Measurements from ENCODE around the gene SMAD3.

Gene SMAD3

GRCh38 chr15:67091980-67092677 is 26.7 kb downstream of the SMAD3 start:
- no peak overlapping the region for H3K9ac ChIP-seq (ENCODE audit: low read length)
- H3K4me1 ChIP-seq (ENCODE audit: control insufficient read depth, low read depth, low read length): peaks cover 31% of the 10 kb centered on the region
- no CpG with 5 or more reads among the region's 7 CpGs for WGBS (ENCODE audit: extremely low coverage, insufficient coverage, low lambda C conversion rate)
- no peak overlapping the region for H3K4me3 ChIP-seq (ENCODE audit: low read length)
- no peak overlapping the region for H2AK5ac ChIP-seq (ENCODE audit: low read length)
- H3K27me3 ChIP-seq (ENCODE audit: insufficient read depth, low read length, poor library complexity): no peaks in the 10 kb centered on the region
- no peak overlapping the region for H2BK5ac ChIP-seq (ENCODE audit: low read length)
- H3K27ac ChIP-seq (ENCODE audit: low read depth, low read length): no peak overlapping the region
- no peak overlapping the region for H4K8ac ChIP-seq (ENCODE audit: low read depth, low read length)
- H2BK120ac ChIP-seq (ENCODE audit: low read depth, low read length): peak overlapping the region; percentile 21
- H3K79me1 ChIP-seq (ENCODE audit: low read length): peaks cover 15% of the 10 kb centered on the region
- H2BK15ac ChIP-seq (replicated peaks; ENCODE audit: low read depth): no peak overlapping the region
- H3K56ac ChIP-seq (ENCODE audit: low read length): peak overlapping the region; percentile 2
- H3K4ac ChIP-seq (ENCODE audit: low read depth, low read length): no peak overlapping the region
- H3K18ac ChIP-seq (ENCODE audit: low read length): peak overlapping the region; percentile 60
- DNase-seq: peak; percentile 51
- H3K23ac ChIP-seq (ENCODE audit: low read length): no peak overlapping the region
- peaks cover 8% of the 10 kb centered on the region for H3K79me2 ChIP-seq (ENCODE audit: control insufficient read depth, insufficient read depth, low read length)
- H4K5ac ChIP-seq (ENCODE audit: low read length): no peak overlapping the region
- no peak overlapping the region for H3K4me2 ChIP-seq (ENCODE audit: low read length)
- no peaks in the 10 kb centered on the region for H3K36me3 ChIP-seq (ENCODE audit: control insufficient read depth, insufficient read depth, low read length)

GRCh38 chr15:67092752-67093503 is 27.5 kb downstream of the SMAD3 start:
- WGBS (ENCODE audit: extremely low coverage, insufficient coverage, low lambda C conversion rate): no CpG with 5 or more reads among the region's 9 CpGs
- Histone ChIP-seq H2BK120ac (ENCODE audit: low read depth, low read length) (no peak overlapping the region), H3K27ac (ENCODE audit: low read depth, low read length) (no peak overlapping the region), H3K4me1 (ENCODE audit: control insufficient read depth, low read depth, low read length) (peaks cover 26% of the 10 kb centered on the region), H2BK5ac (ENCODE audit: low read length) (no peak overlapping the region), H3K4me2 (ENCODE audit: low read length) (no peak overlapping the region), H3K4ac (ENCODE audit: low read depth, low read length) (no peak overlapping the region), H4K5ac (ENCODE audit: low read length) (no peak overlapping the region), H2BK15ac (replicated peaks; ENCODE audit: low read depth) (no peak overlapping the region), H3K79me2 (ENCODE audit: control insufficient read depth, insufficient read depth, low read length) (peaks cover 8% of the 10 kb centered on the region), H3K4me3 (ENCODE audit: low read length) (no peak overlapping the region), H2AK5ac (ENCODE audit: low read length) (no peak overlapping the region), H4K8ac (ENCODE audit: low read depth, low read length) (no peak overlapping the region), H3K56ac (ENCODE audit: low read length) (no peak overlapping the region), H3K9ac (ENCODE audit: low read length) (no peak overlapping the region), H3K18ac (ENCODE audit: low read length) (no peak overlapping the region), H3K27me3 (ENCODE audit: insufficient read depth, low read length, poor library complexity) (no peaks in the 10 kb centered on the region), H3K36me3 (ENCODE audit: control insufficient read depth, insufficient read depth, low read length) (no peaks in the 10 kb centered on the region), H3K79me1 (ENCODE audit: low read length) (peaks cover 16% of the 10 kb centered on the region), H3K23ac (ENCODE audit: low read length) (no peak overlapping the region)
- DNase-seq: no peak

GRCh38 chr15:67093504-67093862 is 28.1 kb downstream of the SMAD3 start:
- Histone ChIP-seq H4K5ac (ENCODE audit: low read length) (no peak overlapping the region), H3K4ac (ENCODE audit: low read depth, low read length) (no peak overlapping the region), H3K36me3 (ENCODE audit: control insufficient read depth, insufficient read depth, low read length) (no peaks in the 10 kb centered on the region), H2BK15ac (replicated peaks; ENCODE audit: low read depth) (no peak overlapping the region), H3K9ac (ENCODE audit: low read length) (no peak overlapping the region), H4K8ac (ENCODE audit: low read depth, low read length) (no peak overlapping the region), H3K18ac (ENCODE audit: low read length) (no peak overlapping the region), H3K4me2 (ENCODE audit: low read length) (no peak overlapping the region), H3K4me3 (ENCODE audit: low read length) (no peak overlapping the region), H3K27me3 (ENCODE audit: insufficient read depth, low read length, poor library complexity) (no peaks in the 10 kb centered on the region), H2BK5ac (ENCODE audit: low read length) (no peak overlapping the region), H2AK5ac (ENCODE audit: low read length) (no peak overlapping the region), H3K79me1 (ENCODE audit: low read length) (peaks cover 17% of the 10 kb centered on the region), H3K23ac (ENCODE audit: low read length) (no peak overlapping the region), H3K56ac (ENCODE audit: low read length) (no peak overlapping the region), H3K4me1 (ENCODE audit: control insufficient read depth, low read depth, low read length) (peaks cover 21% of the 10 kb centered on the region), H3K79me2 (ENCODE audit: control insufficient read depth, insufficient read depth, low read length) (peaks cover 8% of the 10 kb centered on the region), H3K27ac (ENCODE audit: low read depth, low read length) (no peak overlapping the region), H2BK120ac (ENCODE audit: low read depth, low read length) (no peak overlapping the region)
- no CpG with 5 or more reads among the region's 7 CpGs for WGBS (ENCODE audit: extremely low coverage, insufficient coverage, low lambda C conversion rate)
- DNase-seq: no peak

- Histone ChIP-seq H2BK5ac (ENCODE audit: low read length) (no peak overlapping the region), H2BK120ac (ENCODE audit: low read depth, low read length) (no peak overlapping the region), H4K5ac (ENCODE audit: low read length) (no peak overlapping the region), H3K23ac (ENCODE audit: low read length) (no peak overlapping the region), H4K8ac (ENCODE audit: low read depth, low read length) (no peak overlapping the region), H3K56ac (ENCODE audit: low read length) (no peak overlapping the region), H2BK15ac (replicated peaks; ENCODE audit: low read depth) (no peak overlapping the region), H2AK5ac (ENCODE audit: low read length) (no peak overlapping the region), H3K79me1 (ENCODE audit: low read length) (peaks cover 19% of the 10 kb centered on the region), H3K9ac (ENCODE audit: low read length) (no peak overlapping the region), H3K4ac (ENCODE audit: low read depth, low read length) (no peak overlapping the region), H3K18ac (ENCODE audit: low read length) (no peak overlapping the region), H3K4me3 (ENCODE audit: low read length) (no peak overlapping the region), H3K36me3 (ENCODE audit: control insufficient read depth, insufficient read depth, low read length) (no peaks in the 10 kb centered on the region), H3K4me2 (ENCODE audit: low read length) (no peak overlapping the region), H3K4me1 (ENCODE audit: control insufficient read depth, low read depth, low read length) (peaks cover 21% of the 10 kb centered on the region), H3K27ac (ENCODE audit: low read depth, low read length) (no peak overlapping the region), H3K27me3 (ENCODE audit: insufficient read depth, low read length, poor library complexity) (no peaks in the 10 kb centered on the region), H3K79me2 (ENCODE audit: control insufficient read depth, insufficient read depth, low read length) (peaks cover 5% of the 10 kb centered on the region)
- no CpG with 5 or more reads among the region's 15 CpGs for WGBS (ENCODE audit: extremely low coverage, insufficient coverage, low lambda C conversion rate)
- DNase-seq: no peak
These were observed 28.8 kb downstream of the SMAD3 start for GRCh38 chr15:67094001-67094826.

GRCh38 chr15:67095912-67096311 is 30.5 kb downstream of the SMAD3 start:
- Histone ChIP-seq H3K18ac (ENCODE audit: low read length) (no peak overlapping the region), H2AK5ac (ENCODE audit: low read length) (no peak overlapping the region), H3K56ac (ENCODE audit: low read length) (no peak overlapping the region), H3K27ac (ENCODE audit: low read depth, low read length) (no peak overlapping the region), H3K4me3 (ENCODE audit: low read length) (no peak overlapping the region), H3K79me2 (ENCODE audit: control insufficient read depth, insufficient read depth, low read length) (peaks cover 8% of the 10 kb centered on the region), H2BK5ac (ENCODE audit: low read length) (no peak overlapping the region), H3K79me1 (ENCODE audit: low read length) (peaks cover 16% of the 10 kb centered on the region), H4K5ac (ENCODE audit: low read length) (no peak overlapping the region), H2BK15ac (replicated peaks; ENCODE audit: low read depth) (no peak overlapping the region), H2BK120ac (ENCODE audit: low read depth, low read length) (no peak overlapping the region), H4K8ac (ENCODE audit: low read depth, low read length) (no peak overlapping the region), H3K23ac (ENCODE audit: low read length) (no peak overlapping the region), H3K36me3 (ENCODE audit: control insufficient read depth, insufficient read depth, low read length) (no peaks in the 10 kb centered on the region), H3K4me1 (ENCODE audit: control insufficient read depth, low read depth, low read length) (peaks cover 12% of the 10 kb centered on the region), H3K4me2 (ENCODE audit: low read length) (no peak overlapping the region), H3K4ac (ENCODE audit: low read depth, low read length) (no peak overlapping the region), H3K9ac (ENCODE audit: low read length) (no peak overlapping the region), H3K27me3 (ENCODE audit: insufficient read depth, low read length, poor library complexity) (no peaks in the 10 kb centered on the region)
- no peak for DNase-seq
- no CpG with 5 or more reads among the region's 7 CpGs for WGBS (ENCODE audit: extremely low coverage, insufficient coverage, low lambda C conversion rate)

All from mesendoderm (in vitro differentiated cells).